ENCODE data around the gene LRIG1.

Gene LRIG1

DNA sequence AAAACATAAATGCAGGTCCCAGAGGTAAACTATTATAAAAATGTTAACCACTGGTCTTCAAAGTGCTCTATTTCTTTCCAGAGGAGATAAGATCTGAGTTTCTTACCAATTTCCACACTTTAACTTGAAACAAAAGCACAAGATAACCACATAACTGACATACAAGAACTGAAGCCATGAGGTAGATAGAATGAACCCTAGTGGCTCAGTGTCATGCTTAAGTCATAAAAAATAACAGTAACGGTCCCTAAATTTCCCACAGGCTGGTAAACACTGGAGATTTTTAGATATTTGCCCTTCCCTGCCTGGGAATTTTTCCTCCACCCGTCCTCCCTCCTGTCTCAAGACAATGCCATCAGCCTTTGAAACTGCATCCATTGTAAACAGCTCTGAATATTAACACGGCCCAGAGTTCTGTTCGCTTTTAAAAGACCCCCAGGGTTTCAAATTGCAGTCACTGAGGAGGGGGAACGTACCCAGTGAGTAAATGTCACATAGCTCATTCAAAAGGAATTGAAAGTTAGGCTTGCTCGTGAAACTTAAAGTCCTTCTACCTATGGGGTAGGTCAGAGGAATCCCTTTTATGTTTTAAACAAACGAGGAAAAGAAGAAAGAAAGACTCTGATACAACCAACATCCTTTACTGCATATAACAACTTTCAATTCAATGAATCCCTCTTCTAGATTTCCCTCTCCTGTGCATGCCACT lies 5.7 kb downstream of the LRIG1 start:
- in situ Hi-C loops (cut with MboI; ENCODE audit: low pct_unique_long_range_greater_than_20kb, low sequenced_read_pairs, unreplicated experiment): no loop called here
- no peak for DNase-seq (ENCODE audit: low spot score)
- TF ChIP-seq, protein P1, sequence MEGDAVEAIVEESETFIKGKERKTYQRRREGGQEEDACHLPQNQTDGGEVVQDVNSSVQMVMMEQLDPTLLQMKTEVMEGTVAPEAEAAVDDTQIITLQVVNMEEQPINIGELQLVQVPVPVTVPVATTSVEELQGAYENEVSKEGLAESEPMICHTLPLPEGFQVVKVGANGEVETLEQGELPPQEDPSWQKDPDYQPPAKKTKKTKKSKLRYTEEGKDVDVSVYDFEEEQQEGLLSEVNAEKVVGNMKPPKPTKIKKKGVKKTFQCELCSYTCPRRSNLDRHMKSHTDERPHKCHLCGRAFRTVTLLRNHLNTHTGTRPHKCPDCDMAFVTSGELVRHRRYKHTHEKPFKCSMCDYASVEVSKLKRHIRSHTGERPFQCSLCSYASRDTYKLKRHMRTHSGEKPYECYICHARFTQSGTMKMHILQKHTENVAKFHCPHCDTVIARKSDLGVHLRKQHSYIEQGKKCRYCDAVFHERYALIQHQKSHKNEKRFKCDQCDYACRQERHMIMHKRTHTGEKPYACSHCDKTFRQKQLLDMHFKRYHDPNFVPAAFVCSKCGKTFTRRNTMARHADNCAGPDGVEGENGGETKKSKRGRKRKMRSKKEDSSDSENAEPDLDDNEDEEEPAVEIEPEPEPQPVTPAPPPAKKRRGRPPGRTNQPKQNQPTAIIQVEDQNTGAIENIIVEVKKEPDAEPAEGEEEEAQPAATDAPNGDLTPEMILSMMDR (IDR thresholded peaks at IDR 0.05; ENCODE audit: extremely low read depth, insufficient read depth, missing control alignments): no peak

DNA sequence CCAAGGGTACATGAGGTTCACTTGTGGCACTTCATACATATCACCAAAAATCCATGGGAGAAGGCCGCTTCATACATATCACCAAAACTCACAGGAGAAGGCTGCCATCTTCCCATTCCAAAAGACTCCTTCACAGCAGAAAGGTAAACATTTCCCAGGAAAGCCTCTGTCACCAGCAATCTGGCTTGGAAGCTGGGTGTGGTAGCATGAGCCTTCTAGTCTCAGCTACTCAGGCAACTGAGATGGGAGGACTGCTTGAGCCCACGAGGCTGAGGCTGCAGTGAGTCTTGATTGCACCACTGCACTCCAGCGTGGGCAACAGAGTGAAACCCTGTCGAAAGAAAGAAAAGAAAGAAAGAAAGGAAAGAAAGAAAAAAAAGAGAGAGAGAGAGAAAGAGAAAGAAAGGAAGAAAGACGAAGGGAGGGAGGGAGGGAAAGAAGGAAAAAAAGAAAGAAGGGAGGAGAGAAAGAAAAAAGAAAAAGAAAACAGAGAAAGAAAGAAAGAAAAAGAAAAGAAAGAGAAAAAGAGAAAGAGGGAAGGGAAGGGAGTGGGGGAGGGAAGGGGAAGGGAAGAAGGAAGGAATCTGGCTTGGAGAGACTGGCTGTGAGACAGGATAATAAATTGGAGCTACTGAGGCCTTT lies 7.2 kb downstream of the LRIG1 start:
- DNase-seq (ENCODE audit: low spot score): no peak
- TF ChIP-seq, protein P1 (IDR thresholded peaks at IDR 0.05; ENCODE audit: extremely low read depth, insufficient read depth, missing control alignments): no peak
- in situ Hi-C loops (cut with MboI; ENCODE audit: low pct_unique_long_range_greater_than_20kb, low sequenced_read_pairs, unreplicated experiment): no loop called here

DNA sequence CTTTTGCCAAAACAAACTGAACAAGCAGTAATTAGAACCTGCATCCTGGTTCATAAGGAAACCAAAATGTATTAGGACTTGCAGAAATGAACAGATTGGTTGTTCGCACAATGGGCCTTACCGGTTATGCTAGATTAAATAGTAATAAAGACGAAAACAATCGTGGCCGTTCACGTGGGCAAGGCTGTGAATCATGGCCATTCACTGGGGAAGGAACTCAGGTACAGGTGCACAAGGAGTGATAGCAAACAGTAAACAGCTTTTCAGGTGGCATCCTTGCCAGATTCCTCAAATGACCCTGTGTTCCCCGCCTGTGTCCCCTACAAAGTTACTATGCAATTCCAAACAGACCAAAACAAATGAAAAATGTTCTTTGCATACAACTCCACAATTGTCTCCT lies 8.2 kb downstream of the LRIG1 start:
- TF ChIP-seq, protein P1 (IDR thresholded peaks at IDR 0.05; ENCODE audit: extremely low read depth, insufficient read depth, missing control alignments): no peak
- no peak for DNase-seq (ENCODE audit: low spot score)
- in situ Hi-C loops (cut with MboI; ENCODE audit: low pct_unique_long_range_greater_than_20kb, low sequenced_read_pairs, unreplicated experiment): no loop called here

DNA sequence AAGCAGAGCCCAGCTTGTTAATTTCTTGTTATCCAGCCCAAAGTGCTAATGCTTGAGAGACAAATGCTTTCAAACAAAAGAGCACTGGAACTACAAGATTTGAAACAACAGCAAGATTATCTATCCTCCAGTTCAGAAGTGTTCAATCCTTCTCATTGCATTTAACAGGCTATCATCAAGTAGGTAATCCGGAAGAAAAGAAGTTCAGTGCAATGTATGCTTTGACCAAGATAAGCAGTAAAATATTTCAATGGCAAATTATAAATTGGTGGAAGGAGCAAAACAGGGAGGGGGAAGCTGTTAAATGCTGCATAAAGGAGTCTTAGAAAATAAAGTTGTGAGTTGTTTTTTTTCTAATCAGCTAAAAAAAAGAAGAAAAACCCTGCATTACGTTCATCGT lies 8.8 kb downstream of the LRIG1 start:
- no peak for DNase-seq (ENCODE audit: low spot score)
- TF ChIP-seq, protein P1 (IDR thresholded peaks at IDR 0.05; ENCODE audit: extremely low read depth, insufficient read depth, missing control alignments): no peak
- in situ Hi-C loops (cut with MboI; ENCODE audit: low pct_unique_long_range_greater_than_20kb, low sequenced_read_pairs, unreplicated experiment): no loop called here

DNA sequence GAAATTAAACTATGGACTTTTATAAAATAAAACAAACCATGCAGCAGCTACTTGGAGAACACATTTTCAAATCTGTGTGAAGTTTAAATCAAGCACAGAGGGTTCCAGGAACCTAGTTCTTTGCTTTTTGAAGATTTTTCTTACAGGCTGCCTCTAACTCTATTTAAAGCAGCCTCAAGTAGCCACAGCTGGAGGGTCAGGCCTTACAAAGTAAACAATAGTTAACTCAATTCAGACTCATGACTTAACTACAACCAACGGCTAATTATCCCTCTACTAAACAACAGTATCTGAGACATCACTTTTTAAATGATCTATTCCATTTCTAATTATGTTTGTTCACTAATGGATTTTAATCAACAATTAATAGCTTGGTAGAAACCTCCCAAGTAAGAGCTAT lies 9.8 kb downstream of the LRIG1 start:
- DNase-seq (ENCODE audit: low spot score): no peak
- TF ChIP-seq, protein P1 (IDR thresholded peaks at IDR 0.05; ENCODE audit: extremely low read depth, insufficient read depth, missing control alignments): no peak
- in situ Hi-C loops (cut with MboI; ENCODE audit: low pct_unique_long_range_greater_than_20kb, low sequenced_read_pairs, unreplicated experiment): no loop called here

DNA sequence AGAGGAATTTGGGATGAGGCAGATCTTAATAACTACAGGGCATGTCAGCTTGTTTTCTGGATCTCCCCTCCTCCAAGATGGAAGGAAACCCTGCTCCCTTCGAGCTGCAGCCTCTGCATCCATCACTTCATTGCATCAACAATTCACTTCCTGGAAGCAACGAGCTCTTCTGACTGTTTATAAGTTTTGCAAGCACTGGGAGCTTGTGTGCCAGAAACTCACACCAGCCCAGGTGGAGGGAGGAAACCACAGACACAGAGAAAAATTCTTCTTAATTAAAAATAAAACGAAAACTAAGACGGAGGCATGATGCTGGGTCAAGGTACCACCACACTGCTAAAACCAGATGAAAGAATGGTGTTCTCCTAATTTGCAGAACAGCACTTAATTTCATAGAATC lies 10.6 kb downstream of the LRIG1 start:
- DNase-seq (ENCODE audit: low spot score): no peak
- in situ Hi-C loops (cut with MboI; ENCODE audit: low pct_unique_long_range_greater_than_20kb, low sequenced_read_pairs, unreplicated experiment): no loop called here
- TF ChIP-seq, protein P1 (IDR thresholded peaks at IDR 0.05; ENCODE audit: extremely low read depth, insufficient read depth, missing control alignments): no peak
